NT2/D1 (cell line): Measurements from ENCODE around the gene RBBP8NL.

Source experiments
- DNase-seq: peaks from one replicate; pipeline ENCODE4 v3.0.0-alpha.2; 2011; ENCODE audit warnings: low read depth, low spot score
- H3K27me3 ChIP-seq: 2 replicates; pipeline ENCODE4 v1.6.0; 2011; ENCODE audit warnings: mild to moderate bottlenecking; ENCODE audit not compliant: insufficient read length, insufficient read depth
- H3K36me3 ChIP-seq: 2 replicates; pipeline ENCODE4 v1.6.1; 2011; ENCODE audit warnings: mild to moderate bottlenecking, low read length, mixed read lengths; ENCODE audit not compliant: insufficient read depth, insufficient read length
- H3K4me1 ChIP-seq: 2 replicates; pipeline ENCODE4 v1.5.1; 2011; ENCODE audit not compliant: insufficient read depth, insufficient read length
- H3K4me3 ChIP-seq: 2 replicates; pipeline ENCODE4 v1.5.1; 2011; ENCODE audit warnings: low read depth; ENCODE audit not compliant: insufficient read length
- H3K9ac ChIP-seq: 2 replicates; pipeline ENCODE4 v1.6.0; 2011; ENCODE audit warnings: low read depth; ENCODE audit not compliant: insufficient read length
- H3K9me3 ChIP-seq: 2 replicates; pipeline ENCODE4 v1.5.1; 2011; ENCODE audit warnings: mild to moderate bottlenecking, low read length; ENCODE audit not compliant: insufficient read depth
- SUZ12 ChIP-seq: IDR thresholded peaks from 2 replicates; pipeline ENCODE4 v1.6.1; 2011; ENCODE audit not compliant: insufficient read length, insufficient read depth; ENCODE audit errors: extremely low read depth
- YY1 ChIP-seq: IDR thresholded peaks from 2 replicates; pipeline ENCODE4 v1.6.1; 2011; ENCODE audit not compliant: insufficient read length, insufficient read depth
- ZNF274 ChIP-seq: IDR thresholded peaks from 2 replicates; pipeline ENCODE4 v1.6.1; 2011; ENCODE audit warnings: mild to moderate bottlenecking, low read depth, low read length

The RBBP8NL gene

DNA sequence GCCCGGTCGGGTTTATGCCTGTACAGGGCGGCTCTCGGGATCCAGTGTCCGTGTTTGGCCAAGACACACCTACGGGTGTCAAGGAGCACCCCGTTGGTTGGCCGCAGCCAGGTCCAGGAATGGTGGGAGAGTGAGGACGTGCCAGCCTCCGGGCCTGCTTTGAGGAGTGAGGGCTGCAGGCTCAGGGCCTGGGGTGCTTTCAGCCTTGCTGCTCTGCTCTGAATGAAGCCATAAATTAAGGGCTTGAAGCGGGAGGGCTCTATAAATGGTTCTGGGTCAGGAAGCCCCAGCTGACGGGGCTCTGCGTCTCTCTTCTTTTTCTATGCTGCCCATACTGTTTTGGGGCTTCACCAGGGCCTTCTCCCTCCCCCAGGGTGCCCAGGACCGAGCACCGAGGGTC lies 33.3 kb upstream of the RBBP8NL start:
- Histone ChIP-seq H3K9me3 (no peaks in the 10 kb centered on the region), H3K4me1 (peaks cover 19% of the 10 kb centered on the region), H3K4me3 (no peak overlapping the region), H3K36me3 (no peaks in the 10 kb centered on the region), H3K9ac (no peak overlapping the region), H3K27me3 (no peaks in the 10 kb centered on the region)
- DNase-seq = no peak
- TF ChIP-seq YY1 = no peak
- no peak for TF ChIP-seq ZNF274
- no peak for TF ChIP-seq SUZ12

- no peaks in the 10 kb centered on the region for H3K27me3 ChIP-seq
Observed at GRCh38 chr20:62459488-62459887, 32.1 kb upstream of the RBBP8NL start.

GRCh38 chr20:62458275-62459251 lies 31.2 kb upstream of the RBBP8NL start:
- Histone ChIP-seq H3K9me3 (no peaks in the 10 kb centered on the region), H3K36me3 (no peaks in the 10 kb centered on the region), H3K27me3 (no peaks in the 10 kb centered on the region), H3K4me1 (peaks cover 26% of the 10 kb centered on the region), H3K4me3 (no peak overlapping the region), H3K9ac (peak overlapping the region; percentile 21)
- no peak for DNase-seq
- TF ChIP-seq YY1 = no peak
- TF ChIP-seq ZNF274 = no peak
- TF ChIP-seq SUZ12 = no peak

More at GRCh38 chr20:62459488-62459887, 32.1 kb upstream of the RBBP8NL start:
- Histone ChIP-seq H3K9me3 (no peaks in the 10 kb centered on the region), H3K36me3 (no peaks in the 10 kb centered on the region), H3K9ac (peak overlapping the region; percentile 21), H3K4me1 (peaks cover 22% of the 10 kb centered on the region), H3K4me3 (no peak overlapping the region)
- no peak for DNase-seq
- TF ChIP-seq YY1 (no peak), ZNF274 (no peak), SUZ12 (no peak)

DNA sequence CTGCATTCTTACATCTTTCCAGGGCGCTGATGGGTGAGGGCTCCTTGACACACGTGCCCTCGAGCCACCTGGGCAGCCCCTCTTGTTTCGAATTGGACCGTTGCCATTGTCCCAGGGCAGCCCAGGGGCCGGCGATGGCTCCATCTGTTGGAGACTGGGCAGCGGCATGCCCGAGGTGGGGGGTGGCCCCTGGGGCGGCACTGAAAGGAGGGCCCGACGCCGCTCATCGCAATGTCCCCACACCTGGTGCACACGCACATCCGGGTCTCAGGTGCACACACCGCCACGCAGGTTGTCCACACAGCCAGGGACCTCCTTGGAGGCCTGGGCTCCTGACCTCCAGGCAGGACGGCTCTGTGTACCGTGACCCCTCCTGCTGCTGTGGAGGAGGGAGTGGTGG lies 30.5 kb upstream of the RBBP8NL start:
- no peaks in the 10 kb centered on the region for H3K36me3 ChIP-seq
- DNase-seq = no peak
- no peaks in the 10 kb centered on the region for H3K27me3 ChIP-seq
- no peak overlapping the region for H3K9ac ChIP-seq
- no peak overlapping the region for H3K4me3 ChIP-seq
- H3K9me3 ChIP-seq = no peaks in the 10 kb centered on the region
- H3K4me1 ChIP-seq = peaks cover 28% of the 10 kb centered on the region
- TF ChIP-seq SUZ12 (no peak), ZNF274 (no peak), YY1 (no peak)

- H3K4me3 ChIP-seq = no peak overlapping the region
- H3K27me3 ChIP-seq = peaks cover under 1% of the 10 kb centered on the region
- H3K4me1 ChIP-seq = peaks cover 31% of the 10 kb centered on the region
- H3K9me3 ChIP-seq = no peaks in the 10 kb centered on the region
- TF ChIP-seq YY1 = no peak
- DNase-seq = no peak
- no peaks in the 10 kb centered on the region for H3K36me3 ChIP-seq
- H3K9ac ChIP-seq = peak overlapping the region; percentile 33
Observed at GRCh38 chr20:62457098-62457497, 29.8 kb upstream of the RBBP8NL start.

DNA sequence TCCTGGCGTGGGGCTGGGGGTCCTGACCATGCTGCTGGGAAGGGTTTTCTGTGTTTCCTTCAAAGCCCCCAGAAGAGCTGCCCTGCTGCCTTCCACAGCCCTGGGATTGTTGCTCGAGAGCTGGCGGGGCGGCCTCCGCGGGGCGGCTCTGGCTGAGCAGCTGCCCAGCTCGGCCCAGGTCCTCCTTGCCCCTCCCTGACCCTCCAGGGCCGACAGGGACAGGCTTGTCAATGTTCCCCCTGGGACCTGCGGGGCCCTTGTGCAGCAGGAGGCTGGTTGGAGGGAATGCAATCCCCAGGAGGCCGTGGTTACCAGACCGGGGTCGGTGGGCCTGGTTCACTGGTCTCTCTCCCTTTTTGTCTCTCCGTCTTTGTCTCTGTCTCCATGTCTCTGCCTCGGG lies 28.6 kb upstream of the RBBP8NL start:
- H3K27me3 ChIP-seq = peaks cover 4% of the 10 kb centered on the region

GRCh38 chr20:62454904-62455636 lies 27.7 kb upstream of the RBBP8NL start:
- Histone ChIP-seq H3K9ac (peak overlapping the region; percentile 8), H3K27me3 (peaks cover 4% of the 10 kb centered on the region)

More for the DNA sequence above, 28.6 kb upstream of the RBBP8NL start:
- H3K4me3 ChIP-seq = no peak overlapping the region
- TF ChIP-seq YY1 (no peak), SUZ12 (no peak), ZNF274 (no peak)
- peak overlapping the region; percentile 8 for H3K9ac ChIP-seq
- DNase-seq = no peak
- no peaks in the 10 kb centered on the region for H3K9me3 ChIP-seq
- H3K36me3 ChIP-seq = no peaks in the 10 kb centered on the region
- peaks cover 29% of the 10 kb centered on the region for H3K4me1 ChIP-seq

More at GRCh38 chr20:62454904-62455636, 27.7 kb upstream of the RBBP8NL start:
- TF ChIP-seq SUZ12 = no peak
- no peak for TF ChIP-seq ZNF274
- no peak for TF ChIP-seq YY1
- Histone ChIP-seq H3K36me3 (no peaks in the 10 kb centered on the region), H3K4me1 (peaks cover 34% of the 10 kb centered on the region), H3K4me3 (no peak overlapping the region), H3K9me3 (no peaks in the 10 kb centered on the region)
- DNase-seq = no peak
